ENCODE data around the gene AOPEP.

DNA sequence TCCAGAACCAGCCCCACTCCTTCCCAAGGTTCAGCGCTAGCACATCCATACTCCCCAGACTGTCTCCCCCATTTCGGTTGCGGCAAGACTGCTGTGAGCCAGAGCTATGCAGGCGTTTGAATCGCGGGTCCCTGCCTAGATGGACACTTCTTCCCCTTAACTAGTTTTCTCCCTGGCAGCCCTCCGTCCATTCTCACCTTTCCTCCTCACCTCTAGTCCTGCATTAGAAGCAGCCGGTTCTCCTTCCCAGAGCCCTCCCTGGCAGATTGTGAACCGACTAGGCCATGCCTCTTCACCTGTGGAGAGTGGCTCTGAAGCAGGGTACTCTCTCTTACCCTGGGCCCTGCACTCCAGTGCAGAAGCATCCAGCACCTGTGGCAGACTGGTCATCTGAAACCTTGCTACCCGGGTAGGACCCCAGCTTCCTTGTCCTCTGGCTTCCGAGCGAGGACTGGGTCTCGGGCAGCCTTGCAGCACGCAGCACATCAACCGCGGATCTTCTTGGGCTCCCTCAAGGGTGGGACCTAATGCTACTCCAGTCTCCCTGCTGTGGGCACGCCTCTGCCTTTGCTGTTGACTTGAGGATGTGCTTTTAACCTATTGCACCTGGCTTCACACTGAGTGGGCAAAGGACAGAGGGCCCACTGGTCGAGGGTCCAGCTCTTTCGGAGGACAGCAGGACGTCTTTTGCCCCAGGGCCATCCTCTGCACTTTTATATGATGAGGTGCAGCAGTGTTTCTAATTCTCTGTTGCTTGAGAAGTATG is 183.6 kb downstream of the AOPEP start:
- TF ChIP-seq EZH2 (IDR thresholded peaks at IDR 0.05; ENCODE audit: borderline replicate concordance, low read length): no peak
- TF ChIP-seq, protein P1, sequence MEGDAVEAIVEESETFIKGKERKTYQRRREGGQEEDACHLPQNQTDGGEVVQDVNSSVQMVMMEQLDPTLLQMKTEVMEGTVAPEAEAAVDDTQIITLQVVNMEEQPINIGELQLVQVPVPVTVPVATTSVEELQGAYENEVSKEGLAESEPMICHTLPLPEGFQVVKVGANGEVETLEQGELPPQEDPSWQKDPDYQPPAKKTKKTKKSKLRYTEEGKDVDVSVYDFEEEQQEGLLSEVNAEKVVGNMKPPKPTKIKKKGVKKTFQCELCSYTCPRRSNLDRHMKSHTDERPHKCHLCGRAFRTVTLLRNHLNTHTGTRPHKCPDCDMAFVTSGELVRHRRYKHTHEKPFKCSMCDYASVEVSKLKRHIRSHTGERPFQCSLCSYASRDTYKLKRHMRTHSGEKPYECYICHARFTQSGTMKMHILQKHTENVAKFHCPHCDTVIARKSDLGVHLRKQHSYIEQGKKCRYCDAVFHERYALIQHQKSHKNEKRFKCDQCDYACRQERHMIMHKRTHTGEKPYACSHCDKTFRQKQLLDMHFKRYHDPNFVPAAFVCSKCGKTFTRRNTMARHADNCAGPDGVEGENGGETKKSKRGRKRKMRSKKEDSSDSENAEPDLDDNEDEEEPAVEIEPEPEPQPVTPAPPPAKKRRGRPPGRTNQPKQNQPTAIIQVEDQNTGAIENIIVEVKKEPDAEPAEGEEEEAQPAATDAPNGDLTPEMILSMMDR (conservative IDR thresholded peaks at IDR 0.05 in 1 of 2, IDR thresholded peaks at IDR 0.05 in 1 of 2; ENCODE audit: extremely low read depth in 1 of 2, insufficient read depth in 1 of 2, low read depth in 1 of 2, low read length in 2 of 2): no peak

All from mammary epithelial cell (primary cell).